NCI-H1436 (cell line): ENCODE data around the gene GK.
"Not testable (repeated sequence)": the region's sequence is repeated elsewhere in the genome, so short reads cannot be mapped to it uniquely, and the experiment has no call there.

Source experiments
- DNase-seq: peaks from one replicate; lab custom pipeline; 2025; lab: John Stamatoyannopoulos, UW

The GK gene

GRCh38 chrX:30654386-30654785 lies 1.2 kb downstream of the GK start:
- not testable (repeated sequence) for DNase-seq

- DNase-seq, result no peak
Measured at GRCh38 chrX:30654989-30655607, 1.9 kb downstream of the GK start.

GRCh38 chrX:30655991-30656390 lies 2.8 kb downstream of the GK start:
- DNase-seq, result no peak

- DNase-seq, result no peak
Measured at GRCh38 chrX:30657196-30658161, 4.3 kb downstream of the GK start.

- no peak for DNase-seq
Measured at GRCh38 chrX:30659421-30659820, 6.2 kb downstream of the GK start.

GRCh38 chrX:30661228-30661627 lies 8.0 kb downstream of the GK start:
- DNase-seq, result no peak

GRCh38 chrX:30663322-30663721 lies 10.1 kb downstream of the GK start:
- no peak for DNase-seq

- DNase-seq, result no peak
Measured at GRCh38 chrX:30665471-30665870, 12.2 kb downstream of the GK start.

- DNase-seq, result no peak
Measured at GRCh38 chrX:30666094-30666493, 12.9 kb downstream of the GK start.

GRCh38 chrX:30668581-30668980 lies 15.4 kb downstream of the GK start:
- no peak for DNase-seq

- DNase-seq, result not testable (repeated sequence)
Measured at GRCh38 chrX:30671189-30671588, 18.0 kb downstream of the GK start.

GRCh38 chrX:30673127-30673796 lies 20.0 kb downstream of the GK start:
- no peak for DNase-seq

- no peak for DNase-seq
Measured at GRCh38 chrX:30673884-30674598, 20.8 kb downstream of the GK start.

- no peak for DNase-seq
Measured at GRCh38 chrX:30674799-30675198, 21.6 kb downstream of the GK start.

- no peak for DNase-seq
Measured at GRCh38 chrX:30679369-30679768, 26.1 kb downstream of the GK start.

GRCh38 chrX:30680618-30681017 lies 27.4 kb downstream of the GK start:
- no peak for DNase-seq

- DNase-seq, result no peak
Measured at GRCh38 chrX:30688641-30689040, 35.4 kb downstream of the GK start.

- no peak for DNase-seq
Measured at GRCh38 chrX:30689116-30689515, 35.9 kb downstream of the GK start.

GRCh38 chrX:30690330-30690729 lies 37.1 kb downstream of the GK start:
- DNase-seq, result no peak

- DNase-seq, result no peak
Measured at GRCh38 chrX:30693999-30694650, 40.9 kb downstream of the GK start.

- DNase-seq, result no peak
Measured at GRCh38 chrX:30702736-30703135, 49.5 kb downstream of the GK start.
